ENCODE measurements around the gene DNAAF8.

DNAAF8 gene
- 0 to 0.73 (median 0.25) reads per million in 18 experiments for total RNA-seq

GRCh38 chr16:4734063-4734729 lies at the start of gene DNAAF8, which contains the start of gene ANKS3:
Gene DNAAF8 (plus strand): TSS chr16:4734537. CDS start chr16:4736515, 1,978 bp downstream.
Gene ANKS3 (minus strand): TSS chr16:4734271. CDS start chr16:4730149, 4,122 bp downstream.
- DNase-seq = peak; percentile 97 to 98

GRCh38 chr16:4684763-4685162 lies 49.6 kb upstream of the DNAAF8 start:
- DNase-seq = no peak

- DNase-seq = no peak
Measured at GRCh38 chr16:4685292-4685691, 49.0 kb upstream of the DNAAF8 start.

GRCh38 chr16:4685776-4686496 lies 48.4 kb upstream of the DNAAF8 start:
- no peak for DNase-seq

- no peak for DNase-seq
Measured at GRCh38 chr16:4686497-4687210, 47.7 kb upstream of the DNAAF8 start.

- DNase-seq = no peak
Measured at GRCh38 chr16:4687416-4687815, 46.9 kb upstream of the DNAAF8 start.

GRCh38 chr16:4687946-4688673 lies 46.2 kb upstream of the DNAAF8 start:
- DNase-seq = no peak

- DNase-seq = no peak
Measured at GRCh38 chr16:4688674-4689045, 45.7 kb upstream of the DNAAF8 start.

- DNase-seq = no peak
Measured at GRCh38 chr16:4689091-4689671, 45.2 kb upstream of the DNAAF8 start.

GRCh38 chr16:4689864-4690704 lies 44.3 kb upstream of the DNAAF8 start:
- DNase-seq = no peak

GRCh38 chr16:4690946-4691665 lies 43.2 kb upstream of the DNAAF8 start:
- no peak for DNase-seq

GRCh38 chr16:4691666-4692412 lies 42.5 kb upstream of the DNAAF8 start:
- DNase-seq = peak in 1 of 2 donors; percentile 25

- peak; percentile 30 to 58 for DNase-seq
Measured at GRCh38 chr16:4692460-4693295, 41.7 kb upstream of the DNAAF8 start.

- peak; percentile 97 to 98 for DNase-seq
Measured at GRCh38 chr16:4693296-4693955, 40.9 kb upstream of the DNAAF8 start, which contains the start of gene NUDT16L1. Gene NUDT16L1 (plus strand): TSS chr16:4693562. CDS start chr16:4693727, 165 bp downstream.

- DNase-seq = peak in 1 of 2 donors; percentile 41
Measured at GRCh38 chr16:4693956-4694641, 40.2 kb upstream of the DNAAF8 start.

GRCh38 chr16:4694642-4695451 lies 39.5 kb upstream of the DNAAF8 start:
- DNase-seq = no peak

All from inflammatory macrophage (primary cell).